Fibroblast of lung (primary cell): ENCODE results near the gene RUVBL2. TPM values are rescaled to one million over a fixed set of nuclear protein-coding genes. Genes with fewer than 3 reads are reported as not detected.
"Not testable (repeated sequence)": the region's sequence is repeated elsewhere in the genome, so short reads cannot be mapped to it uniquely, and the experiment has no call there.

Source experiments
- DNase-seq, 2 donors: peaks; one replicate each; pipeline versions ENCODE4 v3.0.0 to v3.0.0-alpha.2; 2010; ENCODE audit warnings: low read depth in 2 of 2
- H2AFZ ChIP-seq: 2 replicates; pipeline ENCODE4 v1.5.1; 2012; ENCODE audit warnings: low read length, control low read depth, inconsistent platforms
- H3K27ac ChIP-seq: 2 replicates; pipeline ENCODE4 v1.5.1; 2011; ENCODE audit warnings: low read length, control low read depth; ENCODE audit not compliant: insufficient read depth
- H3K27me3 ChIP-seq: 2 replicates; pipeline ENCODE4 v1.5.1; 2011; ENCODE audit warnings: mild to moderate bottlenecking, low read length; ENCODE audit not compliant: control insufficient read depth, insufficient read depth
- H3K36me3 ChIP-seq: 2 replicates; pipeline ENCODE4 v1.5.1; 2011; ENCODE audit warnings: low read length; ENCODE audit not compliant: control insufficient read depth, insufficient read depth
- H3K4me1 ChIP-seq: 2 replicates; pipeline ENCODE4 v1.5.1; 2011; ENCODE audit warnings: low read length; ENCODE audit not compliant: control insufficient read depth, insufficient read depth; ENCODE audit errors: extremely low read depth
- H3K4me2 ChIP-seq: 2 replicates; pipeline ENCODE4 v1.5.1; 2011; ENCODE audit warnings: low read length, control low read depth; ENCODE audit not compliant: insufficient read depth; ENCODE audit errors: extremely low read depth
- H3K4me3 ChIP-seq, 4 experiments: fragments of 200-600 bp in 1 of 4; sonication (generic) in 1 of 4; replicated peaks in 1 of 4; 2 replicates each; pipeline ENCODE4 v1.5.1; 2011 to 2016; ENCODE audit warnings: low read length in 4 of 4, low read depth in 3 of 4, mild to moderate bottlenecking in 3 of 4, control low read depth in 2 of 4, inconsistent platforms in 1 of 4, mixed read lengths in 1 of 4; ENCODE audit not compliant: insufficient read depth in 1 of 4; ENCODE audit errors: control extremely low read depth in 1 of 4
- H3K79me2 ChIP-seq: 2 replicates; pipeline ENCODE4 v1.5.1; 2012; ENCODE audit warnings: mild to moderate bottlenecking, low read length, inconsistent platforms; ENCODE audit not compliant: control insufficient read depth, insufficient read depth
- H3K9ac ChIP-seq: 2 replicates; pipeline ENCODE4 v1.5.1; 2011; ENCODE audit warnings: mild to moderate bottlenecking, low read length, control low read depth; ENCODE audit not compliant: insufficient read depth
- H3K9me3 ChIP-seq: 2 replicates; pipeline ENCODE4 v1.5.1; 2012; ENCODE audit warnings: low read depth, low read length; ENCODE audit not compliant: control insufficient read depth, insufficient read depth
- H4K20me1 ChIP-seq: 2 replicates; pipeline ENCODE4 v1.5.1; 2011; ENCODE audit warnings: low read length; ENCODE audit not compliant: control insufficient read depth, insufficient read depth; ENCODE audit errors: extremely low read depth
- EZH2 ChIP-seq: IDR thresholded peaks from 2 replicates; pipeline ENCODE4 v1.5.1; 2012; ENCODE audit warnings: low read length, control low read depth, mild to moderate bottlenecking; ENCODE audit errors: missing control alignments
- polyA plus RNA-seq, 2 donors: library from polyadenylated mRNA; depleted of rRNA in 1 of 2; stranded (reverse) in 1 of 2; unstranded in 1 of 2; fragments of >200 nt; gene quantifications; 2 replicates each; pipeline ENCODE4 v1.2.1, GENCODE V29; 2011 to 2012; ENCODE audit warnings: missing spikeins in 1 of 2
- total RNA-seq: library from RNA; depleted of rRNA; stranded (reverse); fragments of >200 nt; gene quantifications from 2 replicates; pipeline ENCODE4 v1.2.1, GENCODE V29; 2014
- TF ChIP-seq, protein P1 (sequence below), 2 donors: IDR thresholded peaks in 1 of 2; conservative IDR thresholded peaks in 1 of 2; 1 replicate in 1 of 2; 2 replicates in 1 of 2; pipeline ENCODE4 v1.5.1; 2011 to 2012; ENCODE audit warnings: low read length in 2 of 2, control low read depth in 1 of 2, inconsistent platforms in 1 of 2, low read depth in 1 of 2, mild to moderate bottlenecking in 1 of 2

RUVBL2 gene
- total and polyA plus RNA-seq, 2 donors (not counting 1 experiment from before 2014, with no cell fraction given): 77.6 to 158 TPM

GRCh38 chr19:49056101-49056901 is 62.6 kb downstream of the RUVBL2 start:
- no peaks in the 10 kb centered on the region for H3K36me3 ChIP-seq
- H4K20me1 ChIP-seq: no peaks in the 10 kb centered on the region
- peak overlapping the region; percentile 62 for H2AFZ ChIP-seq
- H3K4me2 ChIP-seq: peak overlapping the region; percentile 94
- no peaks in the 10 kb centered on the region for H3K79me2 ChIP-seq
- DNase-seq: peak; percentile 20 to 59
- peak overlapping the region; percentile 16 for H3K9ac ChIP-seq
- H3K4me3 ChIP-seq: peak overlapping the region; percentile 45 to 64 (median 52)
- peak overlapping the region; percentile 8 for H3K27ac ChIP-seq
- H3K27me3 ChIP-seq: no peaks in the 10 kb centered on the region
- peaks cover 2% of the 10 kb centered on the region for H3K4me1 ChIP-seq
- no peaks in the 10 kb centered on the region for H3K9me3 ChIP-seq
- TF ChIP-seq, protein P1, sequence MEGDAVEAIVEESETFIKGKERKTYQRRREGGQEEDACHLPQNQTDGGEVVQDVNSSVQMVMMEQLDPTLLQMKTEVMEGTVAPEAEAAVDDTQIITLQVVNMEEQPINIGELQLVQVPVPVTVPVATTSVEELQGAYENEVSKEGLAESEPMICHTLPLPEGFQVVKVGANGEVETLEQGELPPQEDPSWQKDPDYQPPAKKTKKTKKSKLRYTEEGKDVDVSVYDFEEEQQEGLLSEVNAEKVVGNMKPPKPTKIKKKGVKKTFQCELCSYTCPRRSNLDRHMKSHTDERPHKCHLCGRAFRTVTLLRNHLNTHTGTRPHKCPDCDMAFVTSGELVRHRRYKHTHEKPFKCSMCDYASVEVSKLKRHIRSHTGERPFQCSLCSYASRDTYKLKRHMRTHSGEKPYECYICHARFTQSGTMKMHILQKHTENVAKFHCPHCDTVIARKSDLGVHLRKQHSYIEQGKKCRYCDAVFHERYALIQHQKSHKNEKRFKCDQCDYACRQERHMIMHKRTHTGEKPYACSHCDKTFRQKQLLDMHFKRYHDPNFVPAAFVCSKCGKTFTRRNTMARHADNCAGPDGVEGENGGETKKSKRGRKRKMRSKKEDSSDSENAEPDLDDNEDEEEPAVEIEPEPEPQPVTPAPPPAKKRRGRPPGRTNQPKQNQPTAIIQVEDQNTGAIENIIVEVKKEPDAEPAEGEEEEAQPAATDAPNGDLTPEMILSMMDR (conservative IDR thresholded peaks at IDR 0.05 in 1 of 2, IDR thresholded peaks at IDR 0.05 in 1 of 2; ENCODE audit: low read depth in 1 of 2, low read length in 2 of 2): peak; percentile 16 to 24
- TF ChIP-seq EZH2: no peak

DNA sequence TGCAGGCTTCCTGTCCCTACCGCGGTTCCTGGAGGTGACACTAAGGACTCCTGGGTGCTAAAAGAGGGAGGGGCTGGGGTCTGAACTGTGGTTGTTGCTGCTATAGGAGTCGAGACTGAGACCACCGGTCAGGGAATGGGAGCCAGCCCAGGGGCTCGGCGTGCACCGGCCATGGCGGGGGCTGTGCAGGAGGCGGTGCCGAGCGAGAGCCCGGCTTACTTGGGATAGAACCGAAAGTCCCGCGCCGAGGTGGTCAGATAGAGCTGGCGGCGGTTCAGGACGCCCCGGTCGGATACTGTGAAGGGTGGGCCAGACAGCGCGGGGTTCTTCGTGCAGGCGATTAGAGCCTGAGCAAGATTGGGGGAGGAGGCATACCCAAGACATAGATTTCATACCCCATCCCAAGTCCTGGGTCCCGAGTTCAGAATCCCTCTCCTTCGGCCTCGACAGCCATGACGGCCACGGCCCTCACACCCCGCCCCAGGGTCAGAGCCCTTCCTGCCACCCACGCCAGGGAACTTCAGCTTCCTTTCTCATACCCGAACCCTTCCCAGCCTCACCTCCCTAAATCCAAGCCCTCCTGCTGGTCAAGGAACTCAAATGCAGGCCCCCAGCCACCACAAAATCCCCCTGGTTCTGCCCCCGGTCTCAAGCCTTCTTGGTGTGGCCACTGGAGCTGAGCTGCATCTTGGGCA is 63.4 kb downstream of the RUVBL2 start:
- H3K27me3 ChIP-seq, H4K20me1 ChIP-seq, DNase-seq, H3K79me2 ChIP-seq, H3K9me3 ChIP-seq, H3K36me3 ChIP-seq, H3K27ac ChIP-seq, H3K4me1 ChIP-seq, H3K9ac ChIP-seq: not testable (repeated sequence)
- H2AFZ ChIP-seq: peak overlapping the region; percentile 62
- H3K4me3 ChIP-seq: peak overlapping the region; percentile 45 to 64 (median 52)
- H3K4me2 ChIP-seq: peak overlapping the region; percentile 94

DNA sequence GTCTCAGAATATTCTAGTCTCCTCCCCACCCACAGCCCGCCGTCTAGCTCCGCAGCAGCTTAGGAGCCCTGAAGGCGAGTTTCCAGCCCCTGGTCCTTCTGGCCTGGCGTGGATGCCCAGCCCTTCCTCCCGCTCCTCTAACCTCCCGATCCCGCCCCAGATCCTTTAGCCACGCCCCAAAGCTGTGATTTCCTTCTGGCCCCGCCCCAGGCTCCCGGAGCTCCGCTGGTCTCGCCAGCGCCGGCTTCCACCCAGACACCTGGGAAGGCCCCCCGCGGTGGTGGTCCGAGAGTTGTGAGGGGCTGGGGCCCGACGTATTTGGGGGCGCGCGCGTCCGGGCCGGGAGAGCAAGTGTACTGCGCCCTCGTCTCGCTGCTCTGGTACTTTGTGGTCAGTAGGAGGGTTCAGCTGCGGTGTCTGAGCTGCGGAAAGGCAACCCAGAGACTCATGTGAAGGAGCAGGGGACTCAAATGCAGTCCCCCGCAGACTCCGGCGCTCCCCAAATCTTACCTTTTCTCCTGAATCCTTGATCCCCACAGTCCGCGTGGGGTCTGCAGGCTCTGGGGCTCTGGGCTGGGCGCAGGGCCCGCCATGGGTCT is 64.0 kb downstream of the RUVBL2 start, which contains the start of gene CGB7:
Gene CGB7 (minus strand): TSS at position 114 of the 599 bp plus-strand sequence. CDS start 2,374 bp downstream, outside the sequence.
- Histone ChIP-seq H3K9me3 (no peaks in the 10 kb centered on the region), H3K4me3 (peak within 1 kb of the TSS; percentile 45 to 64 (median 52)), H3K4me1 (peaks cover 2% of the 10 kb centered on the region), H3K36me3 (no peaks in the 10 kb centered on the region), H3K27me3 (no peaks in the 10 kb centered on the region), H2AFZ (peak within 1 kb of the TSS; percentile 62), H3K4me2 (peak within 1 kb of the TSS; percentile 94), H3K79me2 (no peaks in the 10 kb centered on the region), H3K27ac (no peak within 1 kb of the TSS), H3K9ac (no peak within 1 kb of the TSS), H4K20me1 (no peaks in the 10 kb centered on the region)
- TF ChIP-seq, protein P1 (conservative IDR thresholded peaks at IDR 0.05 in 1 of 2, IDR thresholded peaks at IDR 0.05 in 1 of 2; ENCODE audit: low read depth in 1 of 2, low read length in 2 of 2): no peak
- TF ChIP-seq EZH2: no peak
- DNase-seq: peak; percentile 33 to 62
